NCI-H2196 treated with DMSO at 0.1 percent for 48 hours (cell line): ENCODE data around the gene POLR1A.

Experiments
- DNase-seq: peaks from one replicate; lab custom pipeline; 2025; ENCODE audit not compliant: unreplicated experiment; lab: John Stamatoyannopoulos, UW

Gene POLR1A

GRCh38 chr2:86105252-86105968, at the start of gene POLR1A:
TSS of gene POLR1A (minus strand) at chr2:86105886. CDS start at chr2:86105776, 110 bp downstream.
- peak; percentile 55 for DNase-seq

GRCh38 chr2:86150502-86150901, 44.8 kb upstream of the POLR1A start:
- no peak for DNase-seq

GRCh38 chr2:86147793-86148192, 42.1 kb upstream of the POLR1A start:
- no peak for DNase-seq

GRCh38 chr2:86143926-86144685, 38.4 kb upstream of the POLR1A start:
- DNase-seq = no peak

- no peak for DNase-seq
Observed at GRCh38 chr2:86143307-86143706, 37.6 kb upstream of the POLR1A start.

GRCh38 chr2:86142436-86143257, 37.0 kb upstream of the POLR1A start:
- no peak for DNase-seq

GRCh38 chr2:86140969-86141392, 35.3 kb upstream of the POLR1A start:
- DNase-seq = no peak

GRCh38 chr2:86139981-86140380, 34.3 kb upstream of the POLR1A start:
- DNase-seq = no peak

- DNase-seq = no peak
Observed at GRCh38 chr2:86138736-86139625, 33.3 kb upstream of the POLR1A start.

GRCh38 chr2:86136141-86136540, 30.5 kb upstream of the POLR1A start:
- no peak for DNase-seq

- no peak for DNase-seq
Observed at GRCh38 chr2:86135653-86136052, 30.0 kb upstream of the POLR1A start.

- no peak for DNase-seq
Observed at GRCh38 chr2:86134709-86135108, 29.0 kb upstream of the POLR1A start.

- no peak for DNase-seq
Observed at GRCh38 chr2:86124683-86125082, 19.0 kb upstream of the POLR1A start.

GRCh38 chr2:86123328-86123925, 17.7 kb upstream of the POLR1A start:
- no peak for DNase-seq

- DNase-seq = no peak
Observed at GRCh38 chr2:86118130-86118529, 12.4 kb upstream of the POLR1A start.

GRCh38 chr2:86107031-86107430, 1.3 kb upstream of the POLR1A start:
- no peak for DNase-seq

- peak; percentile 73 for DNase-seq
Observed at GRCh38 chr2:86105969-86106945, 571 bp upstream of the POLR1A start, which contains the start of gene PTCD3. TSS of gene PTCD3 (plus strand) at chr2:86106235. CDS start at chr2:86106248, 13 bp downstream.

- DNase-seq = no peak
Observed at GRCh38 chr2:86102157-86102556, 3.5 kb downstream of the POLR1A start.

- no peak for DNase-seq
Observed at GRCh38 chr2:86097913-86098312, 7.8 kb downstream of the POLR1A start.
